ENCODE data around the gene GNL3. TPM values are rescaled to one million over a fixed set of nuclear protein-coding genes. Genes with fewer than 3 reads are reported as not detected.

The GNL3 gene
- total and polyA plus RNA-seq, 2 donors from 2014 or later, result 27.9 to 47.8 TPM

DNA sequence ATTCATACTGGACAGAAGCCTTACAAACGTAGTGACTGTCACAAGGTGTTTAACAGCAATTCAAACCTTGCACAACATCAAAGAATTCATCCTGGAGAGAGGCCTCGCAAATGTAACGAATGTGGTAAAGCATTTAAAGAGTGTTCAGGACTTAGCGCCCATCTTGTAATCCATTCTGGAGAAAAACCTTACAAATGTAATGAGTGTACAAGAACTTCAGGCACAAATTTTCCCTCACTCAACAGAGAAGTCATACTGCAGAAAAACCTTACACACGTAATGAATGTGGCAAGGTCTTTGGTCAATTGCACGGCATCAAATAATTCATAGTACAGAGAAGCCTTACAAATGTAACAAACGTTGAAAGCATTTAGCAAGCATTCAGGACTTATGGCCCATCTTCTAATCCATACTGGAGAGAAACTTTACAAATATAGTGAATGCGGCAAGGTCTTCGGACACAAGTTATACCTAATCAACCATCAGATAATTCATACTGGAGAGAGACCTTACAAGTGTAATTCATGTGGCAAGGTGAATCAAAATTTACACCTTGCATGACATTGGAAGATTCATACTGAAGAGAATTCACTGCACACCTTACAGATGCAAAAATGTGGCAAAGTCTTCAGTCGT, 47.5 kb downstream of the GNL3 start:
- H3K4me3 ChIP-seq (ENCODE audit: low read length in 3 of 3), result no peak overlapping the region
- H3K4me1 ChIP-seq (ENCODE audit: control insufficient read depth in 2 of 3, insufficient read depth in 2 of 3, low read depth in 1 of 3, low read length in 3 of 3), result no peaks in the 10 kb centered on the region
- H3K36me3 ChIP-seq (ENCODE audit: control insufficient read depth in 2 of 3, insufficient read depth in 3 of 3, low read length in 3 of 3), result peaks cover 8 to 23% (median 11%) of the 10 kb centered on the region in 3 donors
- DNase-seq (no peak), FAIRE-seq (no peak)
- TF ChIP-seq, protein P1, sequence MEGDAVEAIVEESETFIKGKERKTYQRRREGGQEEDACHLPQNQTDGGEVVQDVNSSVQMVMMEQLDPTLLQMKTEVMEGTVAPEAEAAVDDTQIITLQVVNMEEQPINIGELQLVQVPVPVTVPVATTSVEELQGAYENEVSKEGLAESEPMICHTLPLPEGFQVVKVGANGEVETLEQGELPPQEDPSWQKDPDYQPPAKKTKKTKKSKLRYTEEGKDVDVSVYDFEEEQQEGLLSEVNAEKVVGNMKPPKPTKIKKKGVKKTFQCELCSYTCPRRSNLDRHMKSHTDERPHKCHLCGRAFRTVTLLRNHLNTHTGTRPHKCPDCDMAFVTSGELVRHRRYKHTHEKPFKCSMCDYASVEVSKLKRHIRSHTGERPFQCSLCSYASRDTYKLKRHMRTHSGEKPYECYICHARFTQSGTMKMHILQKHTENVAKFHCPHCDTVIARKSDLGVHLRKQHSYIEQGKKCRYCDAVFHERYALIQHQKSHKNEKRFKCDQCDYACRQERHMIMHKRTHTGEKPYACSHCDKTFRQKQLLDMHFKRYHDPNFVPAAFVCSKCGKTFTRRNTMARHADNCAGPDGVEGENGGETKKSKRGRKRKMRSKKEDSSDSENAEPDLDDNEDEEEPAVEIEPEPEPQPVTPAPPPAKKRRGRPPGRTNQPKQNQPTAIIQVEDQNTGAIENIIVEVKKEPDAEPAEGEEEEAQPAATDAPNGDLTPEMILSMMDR (IDR thresholded peaks at IDR 0.05; ENCODE audit: borderline replicate concordance, extremely low read depth, insufficient read depth), result no peak
- intact Hi-C loops (cut with DNase I), result no loop called here
- H3K9ac ChIP-seq (ENCODE audit: low read length in 3 of 3), result no peak overlapping the region
- no peaks in the 10 kb centered on the region for H3K9me3 ChIP-seq (ENCODE audit: control insufficient read depth in 2 of 3, insufficient read depth in 1 of 3, low read length in 3 of 3)
- no peak overlapping the region for H3K27ac ChIP-seq (ENCODE audit: low read depth in 2 of 2, low read length in 2 of 2)
- no peaks in the 10 kb centered on the region for H3K27me3 ChIP-seq (ENCODE audit: control insufficient read depth, insufficient read depth, low read length)

DNA sequence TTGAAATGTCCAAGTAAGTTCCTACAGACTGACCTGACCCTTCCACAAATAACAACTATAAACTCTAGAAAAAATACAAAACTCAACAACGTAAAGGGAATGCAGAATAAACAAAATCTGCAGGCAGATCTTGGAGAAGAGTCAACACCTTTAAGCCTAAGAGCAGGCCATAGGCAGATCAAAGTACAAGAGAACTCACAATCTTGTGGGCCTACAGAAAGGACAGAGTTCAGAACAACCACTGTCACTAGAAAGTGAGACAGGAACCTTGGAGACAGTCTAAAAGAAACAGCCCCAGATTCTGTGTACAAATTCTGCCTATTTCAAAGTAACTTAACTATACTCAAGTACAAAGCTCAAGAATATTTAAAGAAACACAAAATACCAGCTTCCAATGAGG, 53.9 kb downstream of the GNL3 start:
- Histone ChIP-seq H3K9me3 (ENCODE audit: control insufficient read depth in 2 of 3, insufficient read depth in 1 of 3, low read length in 3 of 3) (no peaks in the 10 kb centered on the region), H3K9ac (ENCODE audit: low read length in 3 of 3) (no peak overlapping the region), H3K36me3 (ENCODE audit: control insufficient read depth in 2 of 3, insufficient read depth in 3 of 3, low read length in 3 of 3) (peaks cover 9 to 16% (median 12%) of the 10 kb centered on the region in 3 donors), H3K27ac (ENCODE audit: low read depth in 2 of 2, low read length in 2 of 2) (peak overlapping the region in 1 of 2 donors; percentile 57), H3K4me3 (ENCODE audit: low read length in 3 of 3) (no peak overlapping the region), H3K27me3 (ENCODE audit: control insufficient read depth, insufficient read depth, low read length) (no peaks in the 10 kb centered on the region), H3K4me1 (ENCODE audit: control insufficient read depth in 2 of 3, insufficient read depth in 2 of 3, low read depth in 1 of 3, low read length in 3 of 3) (peaks cover 0 to 5% (median 0%) of the 10 kb centered on the region in 3 donors)
- TF ChIP-seq, protein P1 (IDR thresholded peaks at IDR 0.05; ENCODE audit: borderline replicate concordance, extremely low read depth, insufficient read depth), result no peak
- no peak for FAIRE-seq
- DNase-seq, result no peak
- intact Hi-C loops (cut with DNase I), result no loop called here

DNA sequence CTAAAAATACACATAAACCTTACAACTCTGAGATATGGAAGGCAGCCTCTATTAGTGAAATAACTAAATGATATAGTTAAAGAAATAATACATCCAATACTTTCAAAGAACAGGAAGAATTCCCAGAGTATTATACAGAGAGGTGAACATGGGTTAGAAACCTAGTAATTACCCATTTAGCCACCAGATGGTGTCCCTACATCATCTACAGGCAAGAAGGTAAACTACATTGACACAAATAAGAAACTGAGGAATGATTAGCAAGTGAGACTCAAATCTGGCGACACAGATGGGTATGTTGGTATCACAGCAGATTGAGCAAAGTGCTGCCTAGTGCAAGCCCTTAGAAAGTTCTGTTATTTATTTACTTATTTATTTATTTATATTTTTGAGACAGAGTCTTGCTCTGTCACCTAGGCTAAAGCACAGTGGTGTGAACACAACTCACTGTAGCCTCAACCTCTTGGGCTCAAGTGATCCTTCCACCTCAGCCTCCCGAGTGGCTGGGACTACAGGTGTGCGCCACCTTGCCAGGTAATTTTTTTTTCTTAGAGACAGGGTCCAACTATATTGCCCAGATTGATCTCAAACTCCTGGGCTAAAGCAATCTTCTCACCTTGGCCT, 56.7 kb downstream of the GNL3 start:
- Histone ChIP-seq H3K4me3 (ENCODE audit: low read length in 3 of 3) (no peak overlapping the region), H3K36me3 (ENCODE audit: control insufficient read depth in 2 of 3, insufficient read depth in 3 of 3, low read length in 3 of 3) (peaks cover 11 to 35% (median 25%) of the 10 kb centered on the region in 3 donors), H3K9me3 (ENCODE audit: control insufficient read depth in 2 of 3, insufficient read depth in 1 of 3, low read length in 3 of 3) (no peaks in the 10 kb centered on the region), H3K4me1 (ENCODE audit: control insufficient read depth in 2 of 3, insufficient read depth in 2 of 3, low read depth in 1 of 3, low read length in 3 of 3) (peaks cover 0 to 5% (median 0%) of the 10 kb centered on the region in 3 donors), H3K9ac (ENCODE audit: low read length in 3 of 3) (no peak overlapping the region), H3K27ac (ENCODE audit: low read depth in 2 of 2, low read length in 2 of 2) (no peak overlapping the region), H3K27me3 (ENCODE audit: control insufficient read depth, insufficient read depth, low read length) (no peaks in the 10 kb centered on the region)
- DNase-seq (peak in 2 of 5 donors; percentile 14 to 34), FAIRE-seq (no peak)
- TF ChIP-seq, protein P1 (IDR thresholded peaks at IDR 0.05; ENCODE audit: borderline replicate concordance, extremely low read depth, insufficient read depth), result peak; percentile 43
- intact Hi-C loops (cut with DNase I), result no loop called here
